Loucy (cell line): ENCODE data around the gene RIMBP2.

Experiments used
- CTCF ChIP-seq: fragments of 200-600 bp; sonication (generic); conservative IDR thresholded peaks from 2 replicates; pipeline ENCODE4 v1.5.1; 2014; ENCODE audit warnings: mild to moderate bottlenecking, antibody characterized with exemption, low read length
- EZH2phosphoT487 ChIP-seq: fragments of 200-600 bp; IDR thresholded peaks from 2 replicates; pipeline ENCODE4 v1.6.1; 2018; ENCODE audit warnings: antibody characterized with exemption, mild to moderate bottlenecking, moderate library complexity, borderline replicate concordance

- TF ChIP-seq CTCF, result no peak
- no peak for TF ChIP-seq EZH2phosphoT487
Observed at GRCh38 chr12:130728158-130729058, 12.3 kb upstream of the RIMBP2 start.
